RWPE2 (cell line): ENCODE data around the gene RNF213.

Experiments
- ATAC-seq: fragments of 200-7000 bp; cut with Tn5 transposase; 3 replicates; pipeline ENCODE4 v1.9.1; 2021; ENCODE audit warnings: low read depth
- DNase-seq: peaks from one replicate; pipeline ENCODE4 v3.0.0-alpha.2; 2020; ENCODE audit warnings: low spot score
- H3K27ac ChIP-seq: fragments of 450-650 bp; 2 replicates; pipeline ENCODE4 v1.5.1; 2017; ENCODE audit warnings: mild to moderate bottlenecking; ENCODE audit not compliant: poor library complexity, severe bottlenecking
- H3K27me3 ChIP-seq: fragments of 250-450 bp; sonication (Bioruptor Pico); 2 replicates; pipeline ENCODE4 v1.5.1; 2021; ENCODE audit warnings: mild to moderate bottlenecking, moderate library complexity; ENCODE audit not compliant: insufficient read depth, poor library complexity, severe bottlenecking
- H3K36me3 ChIP-seq: fragments of 250-450 bp; sonication (Bioruptor Pico); 2 replicates; pipeline ENCODE4 v1.5.1; 2020; ENCODE audit warnings: low read depth, mild to moderate bottlenecking, moderate library complexity
- H3K4me1 ChIP-seq: fragments of 250-450 bp; sonication (Bioruptor Pico); 2 replicates; pipeline ENCODE4 v1.5.1; 2021; ENCODE audit warnings: mild to moderate bottlenecking, moderate library complexity; ENCODE audit not compliant: insufficient read depth, poor library complexity, severe bottlenecking
- H3K4me3 ChIP-seq: fragments of 250-450 bp; sonication (Bioruptor Pico); 2 replicates; pipeline ENCODE4 v1.5.1; 2021; ENCODE audit warnings: mild to moderate bottlenecking, moderate library complexity; ENCODE audit not compliant: severe bottlenecking
- H3K9me3 ChIP-seq: fragments of 250-450 bp; sonication (Bioruptor Pico); 2 replicates; pipeline ENCODE4 v1.5.1; 2021; ENCODE audit warnings: mild to moderate bottlenecking, moderate library complexity; ENCODE audit not compliant: severe bottlenecking
- CTCF ChIP-seq: fragments of 450-650 bp; IDR thresholded peaks from one replicate; pipeline ENCODE4 v1.5.1; 2017; ENCODE audit warnings: mild to moderate bottlenecking, moderate library complexity; ENCODE audit not compliant: poor library complexity, severe bottlenecking

The RNF213 gene

GRCh38 chr17:80424878-80425765, 164.5 kb downstream of the RNF213 start:
- no peaks in the 10 kb centered on the region for H3K27me3 ChIP-seq
- no peaks in the 10 kb centered on the region; the same call in 1 of the 2 replicates for H3K36me3 ChIP-seq
- ATAC-seq (no peak), DNase-seq (peak; percentile 61)
- H3K27ac ChIP-seq, result no peak overlapping the region
- H3K4me1 ChIP-seq, result no peaks in the 10 kb centered on the region
- no peaks in the 10 kb centered on the region for H3K9me3 ChIP-seq
- no peak for TF ChIP-seq CTCF
- H3K4me3 ChIP-seq, result no peak overlapping the region

- no peak for TF ChIP-seq CTCF
- H3K36me3 ChIP-seq, result no peaks in the 10 kb centered on the region
- H3K4me3 ChIP-seq, result no peak overlapping the region
- DNase-seq, result peak; percentile 41
- no peaks in the 10 kb centered on the region for H3K9me3 ChIP-seq
- ATAC-seq, result no peak
- H3K27me3 ChIP-seq, result no peaks in the 10 kb centered on the region
- no peak overlapping the region for H3K27ac ChIP-seq
- H3K4me1 ChIP-seq, result no peaks in the 10 kb centered on the region
Measured at GRCh38 chr17:80425835-80426426, 165.3 kb downstream of the RNF213 start.

GRCh38 chr17:80426671-80427326, 166.1 kb downstream of the RNF213 start:
- TF ChIP-seq CTCF, result peak; percentile 95
- DNase-seq (peak; percentile 75), ATAC-seq (peak; percentile 78)
- Histone ChIP-seq H3K27me3 (no peaks in the 10 kb centered on the region), H3K4me1 (no peaks in the 10 kb centered on the region), H3K36me3 (no peaks in the 10 kb centered on the region), H3K27ac (no peak overlapping the region), H3K4me3 (no peak overlapping the region), H3K9me3 (no peaks in the 10 kb centered on the region)

GRCh38 chr17:80427366-80428282, 167.0 kb downstream of the RNF213 start:
- Histone ChIP-seq H3K4me3 (no peak overlapping the region), H3K36me3 (no peaks in the 10 kb centered on the region), H3K27me3 (no peaks in the 10 kb centered on the region), H3K9me3 (no peaks in the 10 kb centered on the region), H3K4me1 (no peaks in the 10 kb centered on the region), H3K27ac (no peak overlapping the region)
- no peak for TF ChIP-seq CTCF
- DNase-seq (peak; percentile 64), ATAC-seq (no peak)
